HL-60 (cell line): ENCODE results near the gene ZNF593.

Experiments used
- DNase-seq, 2 experiments: peaks; one replicate each; pipeline ENCODE4 v3.0.0-alpha.2; 2010 to 2020; ENCODE audit warnings: low read depth in 1 of 2, low spot score in 1 of 2
- H3K27ac ChIP-seq: fragments of 250-450 bp; sonication (Bioruptor Pico); replicated peaks from 2 replicates; pipeline ENCODE4 v1.5.1; 2020; ENCODE audit warnings: mild to moderate bottlenecking, moderate library complexity
- H3K27me3 ChIP-seq: fragments of 250-450 bp; sonication (Bioruptor Pico); 2 replicates; pipeline ENCODE4 v1.5.1; 2021; ENCODE audit warnings: mild to moderate bottlenecking, moderate library complexity; ENCODE audit not compliant: insufficient read depth, poor library complexity, severe bottlenecking
- H3K4me3 ChIP-seq: replicated peaks from 2 replicates; pipeline ENCODE4 v1.5.1; 2011; ENCODE audit warnings: mild to moderate bottlenecking, control low read depth, low read length; ENCODE audit not compliant: insufficient read depth
- CTCF ChIP-seq: IDR thresholded peaks from one replicate; pipeline ENCODE4 v1.5.1; 2011; ENCODE audit warnings: low read length, control low read depth, inconsistent platforms; ENCODE audit not compliant: insufficient read depth
- GABPA ChIP-seq: IDR thresholded peaks from 2 replicates; pipeline ENCODE4 v1.6.1; 2012; ENCODE audit warnings: low read depth
- POLR2AphosphoS5 ChIP-seq: IDR thresholded peaks from 2 replicates; pipeline ENCODE4 v1.6.1; 2012; ENCODE audit warnings: low read depth
- REST ChIP-seq: IDR thresholded peaks from 2 replicates; pipeline ENCODE4 v1.6.1; 2012; ENCODE audit warnings: low read depth; ENCODE audit not compliant: insufficient replicate concordance
- SPI1 ChIP-seq: IDR thresholded peaks from 2 replicates; pipeline ENCODE4 v1.6.1; 2012; ENCODE audit warnings: low read depth, mild to moderate bottlenecking, borderline replicate concordance

Gene ZNF593

DNA sequence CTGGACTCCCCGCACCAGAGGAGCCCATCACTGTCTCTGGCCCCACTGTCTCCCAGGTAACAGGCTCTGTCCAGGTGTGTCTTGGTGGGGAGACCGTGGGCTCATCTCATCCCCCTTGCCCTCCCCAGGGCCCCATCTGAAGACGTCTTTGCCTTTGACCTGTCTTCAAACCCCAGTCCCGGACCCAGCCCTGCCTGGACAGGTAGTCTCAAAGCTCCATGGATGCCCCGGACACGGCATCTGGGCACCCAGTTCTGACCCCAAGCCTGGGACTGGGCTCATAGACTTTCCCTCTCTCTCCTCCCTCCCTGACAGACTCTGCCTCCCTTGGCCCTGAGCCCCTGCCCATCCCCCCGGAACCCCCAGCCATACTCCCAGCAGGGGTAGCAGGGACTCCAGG is 14.4 kb downstream of the ZNF593 start:
- DNase-seq: no peak
- Histone ChIP-seq H3K27me3 (no peaks in the 10 kb centered on the region), H3K27ac (no peak overlapping the region), H3K4me3 (no peak overlapping the region)
- TF ChIP-seq CTCF (no peak), SPI1 (no peak), REST (no peak), POLR2AphosphoS5 (no peak), GABPA (no peak)

DNA sequence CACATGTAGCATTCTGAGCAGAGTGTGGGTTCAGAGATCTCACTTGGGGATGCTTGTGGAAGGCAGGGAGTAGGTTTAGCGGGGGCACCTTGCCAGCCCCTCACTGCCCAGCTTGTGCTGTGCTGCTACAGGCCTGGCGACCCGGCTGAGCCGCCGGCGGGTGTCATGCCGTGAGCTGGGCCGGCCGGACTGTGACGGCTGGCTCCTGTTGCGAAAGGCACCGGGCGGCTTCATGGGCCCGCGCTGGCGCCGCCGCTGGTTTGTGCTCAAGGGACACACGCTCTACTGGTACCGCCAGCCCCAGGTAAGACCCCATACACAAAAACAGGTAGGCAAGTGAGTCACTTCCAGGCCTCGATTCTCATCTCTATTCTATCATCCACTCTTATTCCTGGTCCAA is 15.2 kb downstream of the ZNF593 start:
- TF ChIP-seq SPI1 (no peak), GABPA (no peak)
- DNase-seq: no peak
- no peak overlapping the region for H3K27ac ChIP-seq
- H3K4me3 ChIP-seq: no peak overlapping the region
- H3K27me3 ChIP-seq: no peaks in the 10 kb centered on the region

GRCh38 chr1:26187882-26188281 is 18.2 kb downstream of the ZNF593 start:
- no peak for DNase-seq
- H3K27ac ChIP-seq: no peak overlapping the region
- no peak overlapping the region for H3K4me3 ChIP-seq
- no peak for TF ChIP-seq SPI1
- TF ChIP-seq REST: no peak
- no peak for TF ChIP-seq CTCF
- no peak for TF ChIP-seq GABPA
- TF ChIP-seq POLR2AphosphoS5: no peak
- H3K27me3 ChIP-seq: no peaks in the 10 kb centered on the region

DNA sequence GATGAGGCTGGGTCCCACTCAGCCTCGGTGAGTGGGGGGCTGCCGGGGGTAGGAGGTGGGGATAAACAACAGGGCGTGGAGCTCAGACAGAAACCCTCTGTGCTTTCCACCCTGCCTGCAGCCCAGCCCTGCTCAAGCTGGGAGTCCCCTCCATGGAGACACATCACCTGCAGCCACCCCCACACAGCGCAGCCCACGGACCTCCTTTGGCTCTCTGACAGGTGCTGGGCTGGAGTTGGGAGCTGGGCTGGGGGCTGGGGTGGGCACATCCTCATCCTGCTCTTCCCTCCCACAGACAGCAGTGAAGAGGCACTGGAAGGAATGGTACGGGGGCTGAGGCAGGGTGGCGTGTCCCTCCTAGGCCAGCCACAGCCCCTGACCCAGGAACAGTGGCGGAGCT is 18.8 kb downstream of the ZNF593 start:
- no peaks in the 10 kb centered on the region for H3K27me3 ChIP-seq
- DNase-seq: no peak
- H3K4me3 ChIP-seq: no peak overlapping the region
- TF ChIP-seq CTCF (no peak), REST (no peak), POLR2AphosphoS5 (no peak), GABPA (no peak), SPI1 (no peak)
- no peak overlapping the region for H3K27ac ChIP-seq
